Measurements from ENCODE around the gene LRP1.

Gene LRP1

DNA sequence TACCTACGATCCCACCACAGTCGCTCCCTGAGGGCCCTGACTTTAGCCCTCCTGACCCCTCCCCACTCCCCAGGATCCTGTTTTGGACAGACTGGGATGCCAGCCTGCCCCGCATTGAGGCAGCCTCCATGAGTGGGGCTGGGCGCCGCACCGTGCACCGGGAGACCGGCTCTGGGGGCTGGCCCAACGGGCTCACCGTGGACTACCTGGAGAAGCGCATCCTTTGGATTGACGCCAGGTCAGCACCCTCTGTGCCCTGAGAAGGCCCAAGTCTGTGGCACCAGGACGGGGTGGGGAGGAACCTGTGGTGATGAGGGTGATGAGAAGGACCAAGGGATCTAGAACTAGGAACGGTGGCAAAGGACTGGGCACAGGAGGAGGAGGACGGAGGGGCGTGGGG is 49.1 kb downstream of the LRP1 start:
- Histone ChIP-seq H3K79me2 (ENCODE audit: low read length) (no peaks in the 10 kb centered on the region), H3K4me3 (ENCODE audit: low read length) (no peak overlapping the region), H3K27ac (ENCODE audit: low read length) (no peak overlapping the region), H4K20me1 (ENCODE audit: insufficient read depth, low read length) (no peaks in the 10 kb centered on the region), H3K9me3 (replicated peaks; ENCODE audit: insufficient read depth, low read length) (no peaks in the 10 kb centered on the region), H3K9me2 (replicated peaks; ENCODE audit: insufficient read depth, low read length) (no peaks in the 10 kb centered on the region), H2AFZ (ENCODE audit: low read length) (no peak overlapping the region), H3K4me2 (ENCODE audit: low read depth, low read length) (no peak overlapping the region), H3K9ac (ENCODE audit: low read length) (no peak overlapping the region), H3K36me3 (replicated peaks; ENCODE audit: insufficient read depth, low read length) (no peaks in the 10 kb centered on the region), H3K4me1 (ENCODE audit: low read length) (no peaks in the 10 kb centered on the region), H3K27me3 (replicated peaks; ENCODE audit: insufficient read depth, low read length) (peaks cover 40% of the 10 kb centered on the region), H3F3A (ENCODE audit: insufficient read depth, low read length) (no peaks in the 10 kb centered on the region)
- no peak for DNase-seq
- TF ChIP-seq EZH2phosphoT487 (IDR thresholded peaks at IDR 0.05; ENCODE audit: low read length) (no peak), EZH2 (optimal IDR thresholded peaks at IDR 0.05; ENCODE audit: low read depth, low read length) (no peak)

DNA sequence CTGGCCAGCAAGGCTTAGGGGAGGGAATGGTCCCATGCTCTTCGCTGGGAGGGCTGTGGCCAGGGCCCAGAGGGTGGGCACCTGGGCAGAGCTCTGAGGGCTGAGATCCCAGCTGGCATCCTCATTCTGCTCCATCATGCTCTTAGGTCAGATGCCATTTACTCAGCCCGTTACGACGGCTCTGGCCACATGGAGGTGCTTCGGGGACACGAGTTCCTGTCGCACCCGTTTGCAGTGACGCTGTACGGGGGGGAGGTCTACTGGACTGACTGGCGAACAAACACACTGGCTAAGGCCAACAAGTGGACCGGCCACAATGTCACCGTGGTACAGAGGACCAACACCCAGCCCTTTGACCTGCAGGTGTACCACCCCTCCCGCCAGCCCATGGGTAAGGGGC is 49.9 kb downstream of the LRP1 start:
- Histone ChIP-seq H4K20me1 (ENCODE audit: insufficient read depth, low read length) (no peaks in the 10 kb centered on the region), H3K4me2 (ENCODE audit: low read depth, low read length) (no peak overlapping the region), H3K27ac (ENCODE audit: low read length) (no peak overlapping the region), H2AFZ (ENCODE audit: low read length) (no peak overlapping the region), H3K36me3 (replicated peaks; ENCODE audit: insufficient read depth, low read length) (no peaks in the 10 kb centered on the region), H3K79me2 (ENCODE audit: low read length) (no peaks in the 10 kb centered on the region), H3F3A (ENCODE audit: insufficient read depth, low read length) (no peaks in the 10 kb centered on the region), H3K4me1 (ENCODE audit: low read length) (peaks cover 2% of the 10 kb centered on the region; the same call in 1 of the 2 replicates), H3K9me2 (replicated peaks; ENCODE audit: insufficient read depth, low read length) (no peaks in the 10 kb centered on the region), H3K9me3 (replicated peaks; ENCODE audit: insufficient read depth, low read length) (no peaks in the 10 kb centered on the region), H3K9ac (ENCODE audit: low read length) (no peak overlapping the region), H3K4me3 (ENCODE audit: low read length) (no peak overlapping the region), H3K27me3 (replicated peaks; ENCODE audit: insufficient read depth, low read length) (peaks cover 40% of the 10 kb centered on the region)
- TF ChIP-seq EZH2phosphoT487 (IDR thresholded peaks at IDR 0.05; ENCODE audit: low read length) = no peak
- TF ChIP-seq CTCF (IDR thresholded peaks at IDR 0.05; ENCODE audit: low read length) = no peak
- no peak for TF ChIP-seq EZH2 (optimal IDR thresholded peaks at IDR 0.05; ENCODE audit: low read depth, low read length)
- no peak for DNase-seq

DNA sequence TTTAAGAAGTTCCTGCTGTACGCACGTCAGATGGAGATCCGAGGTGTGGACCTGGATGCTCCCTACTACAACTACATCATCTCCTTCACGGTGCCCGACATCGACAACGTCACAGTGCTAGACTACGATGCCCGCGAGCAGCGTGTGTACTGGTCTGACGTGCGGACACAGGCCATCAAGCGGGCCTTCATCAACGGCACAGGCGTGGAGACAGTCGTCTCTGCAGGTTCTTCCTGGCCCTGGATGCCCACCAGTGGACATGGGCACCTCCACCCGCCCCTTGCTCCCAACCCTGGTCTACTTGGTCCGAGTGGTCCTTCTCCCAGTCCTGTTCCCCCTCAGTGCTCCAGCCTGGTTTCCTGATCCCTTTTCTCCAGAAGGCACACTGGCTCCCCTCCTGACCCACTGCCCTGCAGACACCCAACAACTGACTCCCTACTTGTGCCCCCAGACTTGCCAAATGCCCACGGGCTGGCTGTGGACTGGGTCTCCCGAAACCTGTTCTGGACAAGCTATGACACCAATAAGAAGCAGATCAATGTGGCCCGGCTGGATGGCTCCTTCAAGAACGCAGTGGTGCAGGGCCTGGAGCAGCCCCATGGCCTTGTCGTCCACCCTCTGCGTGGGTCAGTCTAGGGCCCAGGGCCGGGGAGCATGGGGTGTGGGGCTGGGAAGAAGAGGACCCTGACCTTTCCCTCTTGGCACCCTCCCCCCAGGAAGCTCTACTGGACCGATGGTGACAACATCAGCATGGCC is 51.2 kb downstream of the LRP1 start:
- no peak for TF ChIP-seq EZH2 (optimal IDR thresholded peaks at IDR 0.05; ENCODE audit: low read depth, low read length)
- H3K27me3 ChIP-seq (replicated peaks; ENCODE audit: insufficient read depth, low read length) = peaks cover 51% of the 10 kb centered on the region
- no peak for DNase-seq
- H4K20me1 ChIP-seq (ENCODE audit: insufficient read depth, low read length) = no peaks in the 10 kb centered on the region
- H3K79me2 ChIP-seq (ENCODE audit: low read length) = no peaks in the 10 kb centered on the region
- H3K9me3 ChIP-seq (replicated peaks; ENCODE audit: insufficient read depth, low read length) = no peaks in the 10 kb centered on the region
- no peak overlapping the region for H3K27ac ChIP-seq (ENCODE audit: low read length)
- no peak overlapping the region for H3K4me3 ChIP-seq (ENCODE audit: low read length)
- no peaks in the 10 kb centered on the region for H3K36me3 ChIP-seq (replicated peaks; ENCODE audit: insufficient read depth, low read length)
- H3K4me2 ChIP-seq (ENCODE audit: low read depth, low read length) = no peak overlapping the region
- H2AFZ ChIP-seq (ENCODE audit: low read length) = no peak overlapping the region
- H3K4me1 ChIP-seq (ENCODE audit: low read length) = peaks cover 3% of the 10 kb centered on the region; the same call in 1 of the 2 replicates
- H3K9ac ChIP-seq (ENCODE audit: low read length) = no peak overlapping the region
- no peaks in the 10 kb centered on the region for H3K9me2 ChIP-seq (replicated peaks; ENCODE audit: insufficient read depth, low read length)
- no peaks in the 10 kb centered on the region for H3F3A ChIP-seq (ENCODE audit: insufficient read depth, low read length)

- no peaks in the 10 kb centered on the region for H3K36me3 ChIP-seq (replicated peaks; ENCODE audit: insufficient read depth, low read length)
- TF ChIP-seq EZH2 (optimal IDR thresholded peaks at IDR 0.05; ENCODE audit: low read depth, low read length) (no peak), EZH2phosphoT487 (IDR thresholded peaks at IDR 0.05; ENCODE audit: low read length) (no peak), CTCF (IDR thresholded peaks at IDR 0.05; ENCODE audit: low read length) (no peak)
- H3K79me2 ChIP-seq (ENCODE audit: low read length) = no peaks in the 10 kb centered on the region
- H3K27me3 ChIP-seq (replicated peaks; ENCODE audit: insufficient read depth, low read length) = peaks cover 60% of the 10 kb centered on the region
- H3K9me2 ChIP-seq (replicated peaks; ENCODE audit: insufficient read depth, low read length) = no peaks in the 10 kb centered on the region
- H3K27ac ChIP-seq (ENCODE audit: low read length) = no peak overlapping the region
- H3F3A ChIP-seq (ENCODE audit: insufficient read depth, low read length) = no peaks in the 10 kb centered on the region
- H3K4me2 ChIP-seq (ENCODE audit: low read depth, low read length) = no peak overlapping the region
- no peaks in the 10 kb centered on the region for H3K9me3 ChIP-seq (replicated peaks; ENCODE audit: insufficient read depth, low read length)
- no peak overlapping the region for H3K4me3 ChIP-seq (ENCODE audit: low read length)
- H3K4me1 ChIP-seq (ENCODE audit: low read length) = peaks cover 3% of the 10 kb centered on the region; the same call in 1 of the 2 replicates
- no peak for DNase-seq
- no peak overlapping the region for H2AFZ ChIP-seq (ENCODE audit: low read length)
- no peak overlapping the region for H3K9ac ChIP-seq (ENCODE audit: low read length)
- no peaks in the 10 kb centered on the region for H4K20me1 ChIP-seq (ENCODE audit: insufficient read depth, low read length)
Measured at GRCh38 chr12:57180321-57180989, 52.2 kb downstream of the LRP1 start.

Measured in MM.1S (cell line).